ENCODE results near the gene RASIP1.

- TF ChIP-seq CTCF (IDR thresholded peaks at IDR 0.05), result no peak
- TF ChIP-seq POLR2A (IDR thresholded peaks at IDR 0.05), result no peak
Observed at GRCh38 chr19:48768994-48769713, 28.7 kb upstream of the RASIP1 start.

Measured in uterus (tissue), 2 donors.